ENCODE results near the gene CD207. TPM values are rescaled to one million over a fixed set of nuclear protein-coding genes. Genes with fewer than 3 reads are reported as not detected.

The CD207 gene
- total RNA-seq, 3 donors from 2014 or later = 0.33 to 0.88 TPM; not detected in 1

GRCh38 chr2:70851704-70852103 is 16.1 kb upstream of the CD207 start:
- Histone ChIP-seq H3K4me1 (no peaks in the 10 kb centered on the region), H3K27me3 (no peaks in the 10 kb centered on the region), H3K27ac (no peak overlapping the region), H3K4me3 (no peak overlapping the region), H3K36me3 (no peaks in the 10 kb centered on the region), H3K9me3 (no peaks in the 10 kb centered on the region)
- no peak for TF ChIP-seq POLR2A (IDR thresholded peaks at IDR 0.05)
- no peak for TF ChIP-seq POLR2AphosphoS5 (IDR thresholded peaks at IDR 0.05)
- TF ChIP-seq, protein P1, sequence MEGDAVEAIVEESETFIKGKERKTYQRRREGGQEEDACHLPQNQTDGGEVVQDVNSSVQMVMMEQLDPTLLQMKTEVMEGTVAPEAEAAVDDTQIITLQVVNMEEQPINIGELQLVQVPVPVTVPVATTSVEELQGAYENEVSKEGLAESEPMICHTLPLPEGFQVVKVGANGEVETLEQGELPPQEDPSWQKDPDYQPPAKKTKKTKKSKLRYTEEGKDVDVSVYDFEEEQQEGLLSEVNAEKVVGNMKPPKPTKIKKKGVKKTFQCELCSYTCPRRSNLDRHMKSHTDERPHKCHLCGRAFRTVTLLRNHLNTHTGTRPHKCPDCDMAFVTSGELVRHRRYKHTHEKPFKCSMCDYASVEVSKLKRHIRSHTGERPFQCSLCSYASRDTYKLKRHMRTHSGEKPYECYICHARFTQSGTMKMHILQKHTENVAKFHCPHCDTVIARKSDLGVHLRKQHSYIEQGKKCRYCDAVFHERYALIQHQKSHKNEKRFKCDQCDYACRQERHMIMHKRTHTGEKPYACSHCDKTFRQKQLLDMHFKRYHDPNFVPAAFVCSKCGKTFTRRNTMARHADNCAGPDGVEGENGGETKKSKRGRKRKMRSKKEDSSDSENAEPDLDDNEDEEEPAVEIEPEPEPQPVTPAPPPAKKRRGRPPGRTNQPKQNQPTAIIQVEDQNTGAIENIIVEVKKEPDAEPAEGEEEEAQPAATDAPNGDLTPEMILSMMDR (IDR thresholded peaks at IDR 0.05) = no peak
- intact Hi-C loops (cut with DNase I; ENCODE audit: low total_unique reads) = no loop called here
- no peak for DNase-seq (ENCODE audit: low spot score in 2 of 2)

- H3K4me3 ChIP-seq = no peak overlapping the region
- DNase-seq (ENCODE audit: low spot score in 2 of 2) = no peak
- no peaks in the 10 kb centered on the region for H3K4me1 ChIP-seq
- TF ChIP-seq POLR2AphosphoS5 (IDR thresholded peaks at IDR 0.05) (no peak), POLR2A (IDR thresholded peaks at IDR 0.05) (no peak)
- TF ChIP-seq, protein P1 (IDR thresholded peaks at IDR 0.05) = no peak
- no peaks in the 10 kb centered on the region for H3K27me3 ChIP-seq
- no peak overlapping the region for H3K27ac ChIP-seq
- intact Hi-C loops (cut with DNase I; ENCODE audit: low total_unique reads) = no loop called here
- H3K9me3 ChIP-seq = no peaks in the 10 kb centered on the region
- no peaks in the 10 kb centered on the region for H3K36me3 ChIP-seq
Measured at GRCh38 chr2:70850925-70851324, 15.3 kb upstream of the CD207 start.

DNA sequence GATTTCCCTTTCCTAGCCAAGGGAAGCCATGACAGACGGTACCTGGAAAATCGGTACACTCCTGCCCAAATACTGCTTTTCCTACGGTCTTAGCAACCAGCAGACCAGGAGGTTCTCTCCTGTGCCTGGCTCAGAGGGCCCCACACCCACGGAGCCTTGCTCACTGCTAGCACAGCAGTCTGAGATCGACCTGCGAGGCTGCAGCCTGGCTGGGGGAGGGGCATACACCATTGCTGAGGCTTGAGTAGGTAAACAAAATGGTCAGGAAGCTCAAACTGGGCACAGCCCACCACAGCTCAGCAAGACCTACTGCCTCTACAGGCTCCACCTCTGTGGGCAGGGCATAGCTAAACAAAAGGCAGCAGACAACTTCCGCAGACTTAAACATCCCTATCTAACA is 6.8 kb upstream of the CD207 start:
- TF ChIP-seq POLR2AphosphoS5 (IDR thresholded peaks at IDR 0.05) (no peak), POLR2A (IDR thresholded peaks at IDR 0.05) (no peak)
- TF ChIP-seq, protein P1 (IDR thresholded peaks at IDR 0.05) = no peak
- no peak overlapping the region for H3K4me3 ChIP-seq
- no peak for DNase-seq (ENCODE audit: low spot score in 2 of 2)
- no peaks in the 10 kb centered on the region for H3K4me1 ChIP-seq
- H3K27me3 ChIP-seq = peaks cover 0 to 6% of the 10 kb centered on the region in 2 donors
- no peak overlapping the region for H3K27ac ChIP-seq
- H3K9me3 ChIP-seq = no peaks in the 10 kb centered on the region
- no peaks in the 10 kb centered on the region for H3K36me3 ChIP-seq
- intact Hi-C loops (cut with DNase I; ENCODE audit: low total_unique reads) = no loop called here

DNA sequence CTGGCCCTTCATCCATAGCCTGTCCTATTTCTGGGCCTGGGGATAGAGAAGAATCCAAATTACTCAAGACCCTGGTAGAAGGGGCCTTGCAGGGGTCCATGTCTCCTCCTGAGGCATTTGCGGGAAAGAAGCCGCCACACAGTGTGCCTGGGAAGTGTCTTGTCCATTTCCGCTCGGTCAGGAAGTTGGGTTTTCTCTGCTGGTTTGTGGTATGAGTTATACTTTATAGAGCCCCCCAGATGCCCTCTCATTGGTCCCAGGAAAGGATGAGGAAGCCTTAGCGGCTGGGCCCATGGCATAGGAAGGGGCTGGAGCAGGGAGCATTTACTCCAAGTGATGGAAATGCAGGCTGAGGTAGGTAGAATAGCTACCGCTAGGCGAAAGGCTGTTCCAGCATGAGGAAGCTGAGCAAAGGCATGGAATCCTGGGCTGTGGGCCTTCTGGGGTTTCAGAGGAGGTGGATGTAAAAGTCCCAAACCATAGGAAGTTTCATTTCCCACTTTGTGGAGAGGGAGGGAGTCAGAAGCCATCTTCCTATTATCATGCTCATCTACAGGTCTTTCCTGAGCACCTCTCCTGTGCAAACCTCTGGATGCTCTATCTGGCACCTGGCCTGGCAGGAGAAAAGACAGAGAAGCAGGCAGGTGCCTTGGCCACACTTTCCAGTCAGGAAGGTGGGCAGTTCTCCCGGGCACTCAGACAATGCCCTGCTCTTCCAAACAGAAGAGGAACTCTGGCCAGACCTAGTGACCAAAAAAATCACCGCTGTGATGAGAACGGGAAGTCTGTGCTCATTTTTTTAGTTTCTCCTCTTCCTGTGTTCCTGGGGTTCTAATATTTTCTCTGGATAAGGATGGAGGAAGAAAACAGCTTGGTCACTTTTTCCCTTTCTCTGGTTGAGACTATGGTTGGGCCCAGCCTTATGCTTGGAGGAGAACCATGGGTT is 2.6 kb upstream of the CD207 start:
- H3K36me3 ChIP-seq = no peaks in the 10 kb centered on the region
- no peaks in the 10 kb centered on the region for H3K9me3 ChIP-seq
- no peak overlapping the region for H3K4me3 ChIP-seq
- DNase-seq (ENCODE audit: low spot score in 2 of 2) = no peak
- peaks cover 0 to 6% of the 10 kb centered on the region in 2 donors for H3K27me3 ChIP-seq
- TF ChIP-seq POLR2AphosphoS5 (IDR thresholded peaks at IDR 0.05) = no peak
- no peak for TF ChIP-seq POLR2A (IDR thresholded peaks at IDR 0.05)
- TF ChIP-seq, protein P1 (IDR thresholded peaks at IDR 0.05) = no peak
- intact Hi-C loops (cut with DNase I; ENCODE audit: low total_unique reads) = no loop called here
- no peak overlapping the region for H3K27ac ChIP-seq
- H3K4me1 ChIP-seq = no peaks in the 10 kb centered on the region

- intact Hi-C loops (cut with DNase I; ENCODE audit: low total_unique reads) = no loop called here
- Histone ChIP-seq H3K9me3 (no peaks in the 10 kb centered on the region), H3K4me1 (no peaks in the 10 kb centered on the region), H3K27ac (no peak overlapping the region), H3K27me3 (no peaks in the 10 kb centered on the region), H3K4me3 (no peak overlapping the region), H3K36me3 (no peaks in the 10 kb centered on the region)
- no peak for DNase-seq (ENCODE audit: low spot score in 2 of 2)
- TF ChIP-seq POLR2A (IDR thresholded peaks at IDR 0.05) (no peak), POLR2AphosphoS5 (IDR thresholded peaks at IDR 0.05) (no peak)
- TF ChIP-seq, protein P1 (IDR thresholded peaks at IDR 0.05) = no peak
Measured at GRCh38 chr2:70834881-70835280, 735 bp downstream of the CD207 start.

All from breast epithelium (tissue), 4 donors.